RWPE2 (cell line): Measurements from ENCODE around the gene EPHB6.

Source experiments
- ATAC-seq: fragments of 200-7000 bp; cut with Tn5 transposase; 3 replicates; pipeline ENCODE4 v1.9.1; 2021; ENCODE audit warnings: low read depth
- DNase-seq: peaks from one replicate; pipeline ENCODE4 v3.0.0-alpha.2; 2020; ENCODE audit warnings: low spot score
- H3K27ac ChIP-seq: fragments of 450-650 bp; 2 replicates; pipeline ENCODE4 v1.5.1; 2017; ENCODE audit warnings: mild to moderate bottlenecking; ENCODE audit not compliant: poor library complexity, severe bottlenecking
- H3K27me3 ChIP-seq: fragments of 250-450 bp; sonication (Bioruptor Pico); 2 replicates; pipeline ENCODE4 v1.5.1; 2021; ENCODE audit warnings: mild to moderate bottlenecking, moderate library complexity; ENCODE audit not compliant: insufficient read depth, poor library complexity, severe bottlenecking
- H3K36me3 ChIP-seq: fragments of 250-450 bp; sonication (Bioruptor Pico); 2 replicates; pipeline ENCODE4 v1.5.1; 2020; ENCODE audit warnings: low read depth, mild to moderate bottlenecking, moderate library complexity
- H3K4me1 ChIP-seq: fragments of 250-450 bp; sonication (Bioruptor Pico); 2 replicates; pipeline ENCODE4 v1.5.1; 2021; ENCODE audit warnings: mild to moderate bottlenecking, moderate library complexity; ENCODE audit not compliant: insufficient read depth, poor library complexity, severe bottlenecking
- H3K4me3 ChIP-seq: fragments of 250-450 bp; sonication (Bioruptor Pico); 2 replicates; pipeline ENCODE4 v1.5.1; 2021; ENCODE audit warnings: mild to moderate bottlenecking, moderate library complexity; ENCODE audit not compliant: severe bottlenecking
- H3K9me3 ChIP-seq: fragments of 250-450 bp; sonication (Bioruptor Pico); 2 replicates; pipeline ENCODE4 v1.5.1; 2021; ENCODE audit warnings: mild to moderate bottlenecking, moderate library complexity; ENCODE audit not compliant: severe bottlenecking
- CTCF ChIP-seq: fragments of 450-650 bp; IDR thresholded peaks from one replicate; pipeline ENCODE4 v1.5.1; 2017; ENCODE audit warnings: mild to moderate bottlenecking, moderate library complexity; ENCODE audit not compliant: poor library complexity, severe bottlenecking

Gene EPHB6

GRCh38 chr7:142812437-142813215 lies 42.2 kb upstream of the EPHB6 start:
- H3K4me1 ChIP-seq = no peaks in the 10 kb centered on the region
- peaks cover 11% of the 10 kb centered on the region for H3K27me3 ChIP-seq
- no peak for TF ChIP-seq CTCF
- no peak overlapping the region for H3K4me3 ChIP-seq
- H3K27ac ChIP-seq = no peak overlapping the region
- ATAC-seq (no peak), DNase-seq (no peak)
- no peaks in the 10 kb centered on the region for H3K36me3 ChIP-seq
- peaks cover 4% of the 10 kb centered on the region for H3K9me3 ChIP-seq

DNA sequence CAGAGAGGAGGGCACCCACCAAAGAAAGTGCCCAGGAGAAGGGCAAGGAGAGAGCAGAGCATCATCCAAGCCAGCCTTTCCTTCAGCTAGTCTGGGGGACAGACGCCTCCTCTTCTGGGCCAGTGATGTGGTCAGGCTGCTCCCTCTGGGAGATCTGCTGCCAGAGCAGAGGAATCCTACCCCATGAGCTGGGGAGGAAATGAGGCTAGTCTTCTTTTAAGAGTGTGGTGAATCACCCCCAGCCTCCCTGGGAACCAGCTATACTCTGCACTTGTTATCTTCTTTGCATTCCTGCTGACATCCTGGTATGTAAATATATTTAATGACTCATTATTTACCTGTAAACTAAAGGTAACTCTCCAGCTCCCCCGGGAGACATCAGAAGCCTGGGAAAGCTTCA lies 41.6 kb upstream of the EPHB6 start:
- Histone ChIP-seq H3K9me3 (peaks cover 4% of the 10 kb centered on the region), H3K36me3 (no peaks in the 10 kb centered on the region), H3K4me1 (no peaks in the 10 kb centered on the region), H3K27me3 (peaks cover 12% of the 10 kb centered on the region), H3K4me3 (no peak overlapping the region), H3K27ac (no peak overlapping the region)
- DNase-seq = no peak
- ATAC-seq = peak; percentile 92
- no peak for TF ChIP-seq CTCF

DNA sequence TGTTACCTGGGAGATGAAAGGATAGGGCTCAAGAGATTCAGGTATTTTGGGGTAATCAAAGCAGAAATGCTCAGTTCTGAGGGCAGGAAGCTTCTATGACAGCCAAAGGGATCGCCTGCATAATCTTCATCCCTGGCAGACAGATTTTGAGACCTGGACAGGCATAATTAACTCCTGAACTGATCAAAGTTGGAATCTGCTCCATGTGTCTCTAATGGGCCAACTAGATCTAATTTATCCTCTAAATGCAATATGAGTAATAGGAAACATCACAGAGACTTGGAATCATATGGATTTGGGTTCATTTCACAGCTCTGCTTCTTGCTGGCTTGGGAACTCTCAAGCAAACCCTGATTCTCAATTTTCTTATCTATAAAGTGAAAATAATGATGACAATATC lies 41.2 kb upstream of the EPHB6 start:
- Histone ChIP-seq H3K4me3 (no peak overlapping the region), H3K36me3 (no peaks in the 10 kb centered on the region), H3K9me3 (no peaks in the 10 kb centered on the region), H3K4me1 (no peaks in the 10 kb centered on the region), H3K27ac (no peak overlapping the region), H3K27me3 (peaks cover 13% of the 10 kb centered on the region)
- DNase-seq = no peak
- ATAC-seq = no peak
- no peak for TF ChIP-seq CTCF

- no peaks in the 10 kb centered on the region for H3K36me3 ChIP-seq
- H3K4me1 ChIP-seq = no peaks in the 10 kb centered on the region
- H3K4me3 ChIP-seq = no peak overlapping the region
- ATAC-seq (no peak), DNase-seq (no peak)
- peaks cover 18% of the 10 kb centered on the region for H3K27me3 ChIP-seq
- no peak overlapping the region for H3K27ac ChIP-seq
- TF ChIP-seq CTCF = no peak
- no peaks in the 10 kb centered on the region for H3K9me3 ChIP-seq
Observed at GRCh38 chr7:142814451-142814850, 40.4 kb upstream of the EPHB6 start.

DNA sequence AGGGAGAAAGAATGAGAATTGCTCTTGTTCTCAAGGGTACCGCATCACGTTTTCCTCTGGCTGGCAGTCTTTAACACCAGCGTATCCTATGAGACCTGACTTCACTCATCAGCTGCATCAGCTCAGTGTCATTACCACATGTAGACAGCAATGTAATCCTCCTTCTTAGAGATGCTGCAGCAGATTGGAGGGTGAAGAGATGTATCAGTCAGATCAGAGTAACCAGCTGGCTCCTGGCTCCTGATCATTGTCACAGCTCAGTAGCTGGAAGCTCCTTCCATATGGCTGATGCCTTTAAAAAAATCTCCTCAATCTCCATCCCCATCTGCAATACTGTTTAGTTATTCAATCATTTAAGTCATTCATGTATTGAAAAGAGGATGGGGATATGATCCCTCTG lies 39.7 kb upstream of the EPHB6 start:
- DNase-seq = no peak
- H3K27ac ChIP-seq = no peak overlapping the region
- H3K4me3 ChIP-seq = no peak overlapping the region
- TF ChIP-seq CTCF = no peak
- H3K36me3 ChIP-seq = no peaks in the 10 kb centered on the region
- no peak for ATAC-seq
- no peaks in the 10 kb centered on the region for H3K9me3 ChIP-seq
- no peaks in the 10 kb centered on the region for H3K4me1 ChIP-seq
- H3K27me3 ChIP-seq = peaks cover 25% of the 10 kb centered on the region
